Adrenal gland (tissue), 12 donors: ENCODE results near the gene F12. TPM values are rescaled to one million over a fixed set of nuclear protein-coding genes. Genes with fewer than 3 reads are reported as not detected.

ENCODE experiments used
- DNase-seq, 7 donors: peaks; one replicate each; pipeline ENCODE4 v3.0.0-alpha.2; 2019 to 2020
- H3K27ac ChIP-seq, 5 donors: fragments of 200-600 bp; sonication (generic) in 4 of 5; 1 replicate in 3 of 5; 2 replicates in 2 of 5; pipeline versions ENCODE4 v1.5.1 to v1.8.0; 2016 to 2020; ENCODE audit warnings: mild to moderate bottlenecking in 1 of 5
- H3K27me3 ChIP-seq: fragments of 200-600 bp; 2 replicates; pipeline ENCODE4 v1.8.0; 2021
- H3K36me3 ChIP-seq, 2 donors: fragments of 200-600 bp; replicated peaks in 1 of 2; 1 replicate in 1 of 2; 2 replicates in 1 of 2; pipeline versions ENCODE4 v1.5.1 to v1.8.0; 2018 to 2022
- H3K4me1 ChIP-seq, 2 donors: fragments of 200-600 bp; replicated peaks in 1 of 2; 1 replicate in 1 of 2; 2 replicates in 1 of 2; pipeline versions ENCODE4 v1.5.1 to v1.8.0; 2018 to 2021
- H3K4me3 ChIP-seq, 4 donors: fragments of 200-600 bp; sonication (generic) in 3 of 4; one replicate each; pipeline ENCODE4 v1.5.1; 2016 to 2018
- H3K9me3 ChIP-seq, 3 donors: fragments of 200-600 bp; sonication (generic) in 1 of 3; replicated peaks in 1 of 3; 1 replicate in 2 of 3; 2 replicates in 1 of 3; pipeline versions ENCODE4 v1.5.1 to v1.8.0; 2016 to 2021
- POLR2A ChIP-seq, 2 donors: fragments of 450-650 bp; IDR thresholded peaks; one replicate each; pipeline ENCODE4 v1.6.1; 2017; ENCODE audit warnings: antibody characterized with exemption in 2 of 2, mild to moderate bottlenecking in 2 of 2, moderate library complexity in 1 of 2
- WGBS, 4 donors: extraction: QIAGEN DNeasy Blood & Tissue Kit in 2 of 4; methylation state at CpG; one replicate each; pipeline versions ENCODE4 v1.1.5 to v1.1.7; 2013 to 2017; 5-methylcytosine and 5-hydroxymethylcytosine counted together
- intact Hi-C, 2 donors: fragments of 100-400 bp; cut with DNase I; formaldehyde crosslinking; loops; one replicate each; pipeline versions ENCODE4 v1.14.1 to v1.15.0; 2022 to 2023
- polyA plus RNA-seq, 3 donors: library from polyadenylated mRNA; stranded (reverse); fragments of 200-250 nt in 2 of 3; fragments of 350-450 nt in 1 of 3; fragmentation: Illumina TruSeq in 1 of 3; extraction: RNeasy Lipid Tissue Mini Kit (QIAGEN cat#74804) in 1 of 3; gene quantifications; one replicate each; pipeline ENCODE4 v1.2.3, GENCODE V29; 2013 to 2014
- total RNA-seq, 9 donors: library from RNA; depleted of rRNA in 4 of 9; stranded (reverse); fragments of >200 nt in 4 of 9; fragments of 120-200 nt in 1 of 9; fragmentation: NEBNext Ultra II Directional in 1 of 9; extraction: Animal tissue kit (Norgen Biotek cat#: 25700) in 1 of 9; gene quantifications; one replicate each; pipeline versions ENCODE4 v1.1.0 to v1.2.4, GENCODE V29; 2013 to 2023
- TF ChIP-seq, protein P1 (sequence below), 6 experiments: fragments of 450-650 bp in 4 of 6; fragments of 200-600 bp in 2 of 6; sonication (generic) in 1 of 6; IDR thresholded peaks; 1 replicate in 5 of 6; 2 replicates in 1 of 6; pipeline versions ENCODE4 v1.5.1 to v1.8.0; 2016 to 2021; ENCODE audit warnings: antibody characterized with exemption in 6 of 6, mild to moderate bottlenecking in 2 of 6, moderate library complexity in 1 of 6
- donor health status: healthy with polysubstance abuse.
- donor health status: Bipolar disorder and iron deficiency.
- donor health status: DM: yes; HTN: yes; CAD: no.
- donor health status: DM: no; HTN: no; CAD: no.
- donor health status: DM: no; HTN: no; CAD: no.
- donor health status: DM: yes; HTN: yes; CAD: no.

Gene F12
- total and polyA plus RNA-seq, 12 donors = 0.11 to 0.80 (median 0.36) TPM; not detected in 3

DNA sequence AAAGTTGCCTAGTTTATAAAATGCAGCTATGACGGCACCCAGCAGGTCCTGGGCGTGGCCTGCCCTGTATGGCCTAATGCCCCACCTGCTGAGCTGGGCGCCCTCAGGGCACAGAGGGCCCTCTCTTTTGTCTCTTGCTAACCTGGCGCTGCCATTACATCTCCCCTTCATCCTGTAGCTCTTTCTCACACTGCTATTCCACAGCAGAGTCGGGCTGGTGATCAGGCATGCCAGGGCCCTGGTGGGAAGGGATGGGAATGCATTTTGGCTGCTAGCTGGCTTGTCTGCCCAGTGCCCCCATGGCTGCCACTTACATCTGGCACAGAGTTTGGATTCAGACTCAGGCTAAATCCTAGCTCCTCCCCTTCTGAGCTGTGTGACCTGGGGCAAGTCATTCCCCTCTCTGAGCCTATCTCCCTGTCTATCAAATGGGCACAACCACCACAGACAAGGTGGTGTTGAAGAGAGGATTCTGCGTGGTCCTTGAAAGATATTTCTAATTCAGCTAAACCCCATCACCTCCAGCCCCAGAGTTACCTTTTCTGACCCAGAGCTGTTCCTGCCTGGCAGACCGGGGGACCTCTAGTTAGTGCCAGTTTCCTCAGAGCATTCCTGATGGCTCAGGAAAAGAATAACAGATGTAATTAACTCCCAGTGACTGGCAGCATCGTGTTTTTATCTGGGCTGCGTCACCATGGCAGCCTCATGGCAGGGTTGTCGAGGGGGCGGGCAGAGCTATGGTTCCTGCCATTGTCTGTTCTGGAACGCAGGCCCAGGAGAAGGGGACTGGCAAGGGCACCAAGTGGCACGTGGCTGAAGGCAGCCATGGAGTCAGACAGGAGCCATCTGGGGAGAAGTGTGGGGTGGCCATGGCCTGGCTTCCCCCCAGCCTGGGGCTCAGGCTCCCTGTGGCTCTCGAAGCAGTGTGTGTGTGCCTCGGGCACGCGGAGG lies 43.6 kb upstream of the F12 start:
- DNase-seq = peak in 1 of 7 donors; percentile 73
- Histone ChIP-seq H3K36me3 (no peaks in the 10 kb centered on the region), H3K4me1 (peaks cover 18 to 33% of the 10 kb centered on the region in 2 donors), H3K9me3 (no peaks in the 10 kb centered on the region), H3K27ac (no peak overlapping the region), H3K27me3 (no peaks in the 10 kb centered on the region), H3K4me3 (no peak overlapping the region)
- WGBS, 4 donors = 74 to 86% (median 83%) methylated on average over 12 to 17 of the region's 17 CpGs
- TF ChIP-seq, protein P1, sequence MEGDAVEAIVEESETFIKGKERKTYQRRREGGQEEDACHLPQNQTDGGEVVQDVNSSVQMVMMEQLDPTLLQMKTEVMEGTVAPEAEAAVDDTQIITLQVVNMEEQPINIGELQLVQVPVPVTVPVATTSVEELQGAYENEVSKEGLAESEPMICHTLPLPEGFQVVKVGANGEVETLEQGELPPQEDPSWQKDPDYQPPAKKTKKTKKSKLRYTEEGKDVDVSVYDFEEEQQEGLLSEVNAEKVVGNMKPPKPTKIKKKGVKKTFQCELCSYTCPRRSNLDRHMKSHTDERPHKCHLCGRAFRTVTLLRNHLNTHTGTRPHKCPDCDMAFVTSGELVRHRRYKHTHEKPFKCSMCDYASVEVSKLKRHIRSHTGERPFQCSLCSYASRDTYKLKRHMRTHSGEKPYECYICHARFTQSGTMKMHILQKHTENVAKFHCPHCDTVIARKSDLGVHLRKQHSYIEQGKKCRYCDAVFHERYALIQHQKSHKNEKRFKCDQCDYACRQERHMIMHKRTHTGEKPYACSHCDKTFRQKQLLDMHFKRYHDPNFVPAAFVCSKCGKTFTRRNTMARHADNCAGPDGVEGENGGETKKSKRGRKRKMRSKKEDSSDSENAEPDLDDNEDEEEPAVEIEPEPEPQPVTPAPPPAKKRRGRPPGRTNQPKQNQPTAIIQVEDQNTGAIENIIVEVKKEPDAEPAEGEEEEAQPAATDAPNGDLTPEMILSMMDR (IDR thresholded peaks at IDR 0.05) = no peak
- TF ChIP-seq POLR2A (IDR thresholded peaks at IDR 0.05) = no peak
- intact Hi-C loops = loop anchor here in 1 of 2 donors (10.0 kb wide), 1 partner anchor 138 kb away; the partner anchor contains the start of gene MXD3

DNA sequence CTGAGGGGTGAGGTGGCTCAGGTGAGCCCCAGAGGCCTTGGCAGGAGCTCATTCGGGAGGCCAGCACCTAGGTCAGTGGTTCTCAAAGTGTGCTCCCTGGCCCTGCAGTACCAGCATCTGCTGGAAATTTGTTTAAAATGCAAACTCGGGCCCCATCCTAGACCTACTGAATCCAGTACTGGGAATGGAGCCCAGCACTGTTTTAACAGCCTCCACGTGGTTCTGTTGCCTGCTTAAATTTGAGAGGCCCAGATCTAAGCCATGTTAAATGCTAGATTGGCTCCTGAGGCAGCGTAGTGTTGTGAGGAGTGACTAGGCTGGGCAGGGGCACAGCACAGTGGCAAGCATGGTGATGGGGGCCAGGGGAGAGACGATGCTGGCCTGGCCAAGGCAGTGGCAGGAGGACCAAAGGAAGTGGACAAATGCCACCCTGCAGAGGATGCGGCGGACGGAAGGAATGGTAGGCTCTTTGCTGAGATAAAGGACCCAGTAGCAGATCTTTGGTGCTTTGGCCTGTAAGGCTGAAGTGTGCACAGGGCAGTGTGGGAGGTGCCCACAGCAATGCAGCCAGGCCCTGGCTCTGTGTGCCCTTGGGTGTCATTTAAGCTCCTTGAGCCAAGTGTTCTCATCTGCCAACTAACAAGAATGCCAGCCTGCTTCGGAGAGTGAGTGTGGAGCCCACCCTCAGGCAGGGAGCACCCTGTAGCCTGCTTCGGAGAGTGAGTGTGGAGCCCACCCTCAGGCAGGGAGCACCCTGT lies 41.5 kb upstream of the F12 start:
- H3K36me3 ChIP-seq = no peaks in the 10 kb centered on the region
- TF ChIP-seq, protein P1 (IDR thresholded peaks at IDR 0.05) = no peak
- TF ChIP-seq POLR2A (IDR thresholded peaks at IDR 0.05) = no peak
- DNase-seq = no peak
- WGBS, 4 donors = 85 to 94% (median 86%) methylated on average over 7 to 10 of the region's 10 CpGs
- H3K4me3 ChIP-seq = no peak overlapping the region
- H3K9me3 ChIP-seq = no peaks in the 10 kb centered on the region
- H3K4me1 ChIP-seq = peaks cover 28 to 39% of the 10 kb centered on the region in 2 donors
- H3K27me3 ChIP-seq = no peaks in the 10 kb centered on the region
- intact Hi-C loops = loop anchor here in 1 of 2 donors (10.0 kb wide), 1 partner anchor 136 kb away; the partner anchor contains the start of gene MXD3
- H3K27ac ChIP-seq = no peak overlapping the region

DNA sequence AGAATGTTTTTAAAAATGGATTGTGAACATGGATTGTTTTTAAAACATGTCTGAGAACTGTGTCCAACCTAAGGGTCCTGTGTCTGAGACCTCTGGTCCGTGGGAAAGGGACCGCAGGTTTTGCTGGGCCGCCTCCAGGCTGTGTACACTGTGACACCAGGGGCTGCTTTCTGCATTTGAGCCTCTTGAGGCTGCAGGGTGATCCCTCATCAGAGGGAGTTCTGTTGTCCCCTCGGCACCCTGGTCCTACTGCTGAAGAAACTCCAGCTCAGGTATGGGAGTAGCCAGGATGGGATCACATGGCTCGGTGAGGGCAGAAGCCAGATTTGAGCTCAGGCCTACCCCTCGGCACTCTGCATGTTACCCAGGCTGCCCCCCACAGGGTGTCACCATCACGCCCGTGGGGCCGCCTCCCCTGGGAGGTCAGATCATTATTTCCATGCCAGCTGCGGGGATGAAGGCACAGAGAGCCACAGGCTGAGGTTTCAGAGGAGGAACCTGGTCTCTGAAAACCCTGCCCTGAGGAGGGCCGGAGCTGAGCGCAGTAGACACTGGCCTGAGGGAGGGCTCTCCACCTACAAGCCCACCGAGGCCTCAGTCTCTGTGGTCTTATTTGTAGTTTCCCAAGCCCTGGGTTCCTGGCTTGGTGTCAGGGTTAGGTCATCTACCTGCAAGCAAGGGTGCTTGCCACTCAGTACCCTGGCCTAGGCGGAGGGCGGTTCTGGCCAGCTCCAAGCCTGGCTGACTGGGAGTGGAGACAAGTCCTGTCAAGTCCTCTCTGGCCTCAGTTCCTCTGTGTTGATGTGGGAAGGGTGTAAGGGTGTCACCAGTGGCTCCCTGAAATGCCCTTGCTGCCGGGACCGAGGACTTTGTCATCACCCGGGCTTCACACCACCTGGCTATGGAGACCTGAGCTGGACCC lies 40.0 kb upstream of the F12 start:
- TF ChIP-seq POLR2A (IDR thresholded peaks at IDR 0.05) = no peak
- TF ChIP-seq, protein P1 (IDR thresholded peaks at IDR 0.05) = no peak
- DNase-seq = no peak
- Histone ChIP-seq H3K9me3 (no peaks in the 10 kb centered on the region), H3K4me3 (no peak overlapping the region), H3K27ac (no peak overlapping the region), H3K27me3 (no peaks in the 10 kb centered on the region), H3K4me1 (peaks cover 18 to 26% of the 10 kb centered on the region in 2 donors), H3K36me3 (no peaks in the 10 kb centered on the region)
- intact Hi-C loops = loop anchor here in 1 of 2 donors (10.0 kb wide), 1 partner anchor 135 kb away; the partner anchor contains the start of gene MXD3
- 90 to 97% (median 92%) methylated on average over 16 to 18 of the region's 18 CpGs for WGBS, 4 donors
